ENCODE data around the gene UBN1. TPM values are rescaled to one million over a fixed set of nuclear protein-coding genes. Genes with fewer than 3 reads are reported as not detected.
A peak's percentile ranks its signal among the peaks of the same experiment; 100 is the strongest.

Gene UBN1
- total and polyA plus RNA-seq, 2 of the 13 experiments (the other 11 are each of a cell fraction or from before 2014, with no cell fraction given): 10.6 to 23.5 TPM

GRCh38 chr16:4802659-4803287, 44.5 kb upstream of the UBN1 start (continued):
- TF ChIP-seq ETS1 (CRISPR knock-in tag; IDR thresholded peaks at IDR 0.05) (0 out of 2 replicates have a peak, but pooled peaks have one; percentile 72), ZSCAN31 (CRISPR knock-in tag; IDR thresholded peaks at IDR 0.05; ENCODE audit: low read depth) (peak; percentile 5; the same call in 1 of the 2 replicates), ZNF263 (CRISPR knock-in tag; IDR thresholded peaks at IDR 0.05) (no peak), CREB1 (IDR thresholded peaks at IDR 0.05) (no peak), CREB1 (CRISPR knock-in tag; IDR thresholded peaks at IDR 0.05) (no peak), ISX (CRISPR knock-in tag; conservative IDR thresholded peaks at IDR 0.05) (no peak), ZNF160 (CRISPR knock-in tag; IDR thresholded peaks at IDR 0.05) (no peak), CEBPB (IDR thresholded peaks at IDR 0.05; ENCODE audit: borderline replicate concordance, low read depth, low read length) (no peak), U2AF1 (optimal IDR thresholded peaks at IDR 0.05; ENCODE audit: low read depth, low read length) (no peak), ZNF687 (CRISPR knock-in tag; IDR thresholded peaks at IDR 0.05) (0 out of 2 replicates have a peak, but pooled peaks have one; percentile 31), ZNF530 (CRISPR knock-in tag; IDR thresholded peaks at IDR 0.05; ENCODE audit: low read depth) (no peak), KDM2A (CRISPR knock-in tag; IDR thresholded peaks at IDR 0.05; ENCODE audit: borderline replicate concordance, low read depth) (peak; percentile 99), ZNF572 (CRISPR knock-in tag; IDR thresholded peaks at IDR 0.05) (no peak), MYNN (CRISPR knock-in tag; IDR thresholded peaks at IDR 0.05; ENCODE audit: low read depth) (no peak), ZBTB39 (CRISPR knock-in tag; IDR thresholded peaks at IDR 0.05) (no peak), PBX2 (CRISPR knock-in tag; IDR thresholded peaks at IDR 0.05) (peak; percentile 87), MATR3 (CRISPR knock-in tag; IDR thresholded peaks at IDR 0.05) (no peak), EEA1 (CRISPR knock-in tag; IDR thresholded peaks at IDR 0.05; ENCODE audit: borderline replicate concordance) (no peak), KDM5A (IDR thresholded peaks at IDR 0.05; ENCODE audit: borderline replicate concordance, low read length) (peak; percentile 83; the same call in 1 of the 2 replicates), DRAP1 (CRISPR knock-in tag; IDR thresholded peaks at IDR 0.05) (peak; percentile 42; the same call in 1 of the 2 replicates)

Data from HepG2 (cell line).